GM06990 (cell line): Measurements from ENCODE around the gene PNPLA1.

Experiments
- DNase-seq: peaks from one replicate; pipeline ENCODE4 v3.0.0-alpha.2; 2011; ENCODE audit not compliant: insufficient read length; ENCODE audit errors: extremely low read depth
- H3K27me3 ChIP-seq: replicated peaks from 2 replicates; pipeline ENCODE4 v1.6.0; 2011; ENCODE audit warnings: low read length; ENCODE audit not compliant: control insufficient read depth, insufficient read depth
- H3K36me3 ChIP-seq: 2 replicates; pipeline ENCODE4 v1.5.1; 2011; ENCODE audit warnings: low read length; ENCODE audit not compliant: control insufficient read depth, insufficient read depth
- H3K4me3 ChIP-seq: replicated peaks from 2 replicates; pipeline ENCODE4 v1.5.1; 2011; ENCODE audit warnings: low read depth, mild to moderate bottlenecking, control low read depth, low read length
- CTCF ChIP-seq: IDR thresholded peaks from 2 replicates; pipeline ENCODE4 v1.5.1; 2011; ENCODE audit warnings: low read length, control low read depth, mild to moderate bottlenecking, inconsistent platforms; ENCODE audit not compliant: insufficient read depth, poor library complexity, severe bottlenecking

Gene PNPLA1

GRCh38 chr6:36297511-36297910 is 27.7 kb downstream of the PNPLA1 start:
- no peaks in the 10 kb centered on the region for H3K36me3 ChIP-seq
- DNase-seq: no peak
- no peak overlapping the region for H3K4me3 ChIP-seq
- H3K27me3 ChIP-seq: peaks cover 1% of the 10 kb centered on the region
- no peak for TF ChIP-seq CTCF

GRCh38 chr6:36298027-36298426 is 28.2 kb downstream of the PNPLA1 start:
- Histone ChIP-seq H3K27me3 (peaks cover 1% of the 10 kb centered on the region), H3K36me3 (no peaks in the 10 kb centered on the region), H3K4me3 (no peak overlapping the region)
- no peak for DNase-seq
- no peak for TF ChIP-seq CTCF

GRCh38 chr6:36301085-36301658 is 31.3 kb downstream of the PNPLA1 start:
- no peak for DNase-seq
- no peak for TF ChIP-seq CTCF
- H3K27me3 ChIP-seq: peaks cover 1% of the 10 kb centered on the region
- H3K4me3 ChIP-seq: no peak overlapping the region
- no peaks in the 10 kb centered on the region for H3K36me3 ChIP-seq

- Histone ChIP-seq H3K27me3 (peaks cover 1% of the 10 kb centered on the region), H3K4me3 (no peak overlapping the region), H3K36me3 (no peaks in the 10 kb centered on the region)
- no peak for DNase-seq
- TF ChIP-seq CTCF: no peak
These were observed 31.9 kb downstream of the PNPLA1 start for GRCh38 chr6:36301781-36302180.

GRCh38 chr6:36302227-36302976 is 32.5 kb downstream of the PNPLA1 start:
- Histone ChIP-seq H3K36me3 (no peaks in the 10 kb centered on the region), H3K4me3 (no peak overlapping the region)
- TF ChIP-seq CTCF: peak; percentile 96

More at GRCh38 chr6:36302227-36302976, 32.5 kb downstream of the PNPLA1 start:
- peaks cover 1% of the 10 kb centered on the region for H3K27me3 ChIP-seq
- peak; percentile 58 for DNase-seq
